HuH-7 (cell line): ENCODE results near the gene ZNF692.

Experiments used
- DNase-seq: peaks from one replicate; pipeline ENCODE4 v3.0.0; 2011; ENCODE audit warnings: low spot score

The ZNF692 gene

DNA sequence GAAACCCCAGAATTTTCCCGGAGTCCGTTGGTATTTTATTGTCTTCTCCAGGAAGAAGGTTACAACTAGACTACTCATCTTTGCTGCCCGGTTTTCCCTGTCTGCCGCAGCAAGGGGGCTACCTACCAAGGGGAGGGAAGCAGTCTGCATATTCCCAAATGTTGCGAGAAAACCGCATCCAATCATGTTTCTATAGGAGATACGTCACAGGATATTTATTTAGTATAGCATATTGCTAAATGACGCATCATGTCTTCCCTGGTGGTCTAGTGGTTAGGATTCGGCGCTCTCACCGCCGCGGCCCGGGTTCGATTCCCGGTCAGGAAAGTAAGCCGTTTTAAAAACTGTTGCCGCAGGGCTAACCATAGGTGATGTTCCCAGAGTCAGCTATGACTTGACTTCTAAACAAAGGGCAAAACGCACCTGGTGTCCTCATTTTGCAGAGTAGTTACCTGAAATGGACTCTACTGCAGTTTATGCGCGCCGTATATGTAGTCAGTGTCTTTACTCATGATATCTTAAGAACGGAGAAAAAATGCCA, 15.2 kb upstream of the ZNF692 start:
- no peak for DNase-seq

DNA sequence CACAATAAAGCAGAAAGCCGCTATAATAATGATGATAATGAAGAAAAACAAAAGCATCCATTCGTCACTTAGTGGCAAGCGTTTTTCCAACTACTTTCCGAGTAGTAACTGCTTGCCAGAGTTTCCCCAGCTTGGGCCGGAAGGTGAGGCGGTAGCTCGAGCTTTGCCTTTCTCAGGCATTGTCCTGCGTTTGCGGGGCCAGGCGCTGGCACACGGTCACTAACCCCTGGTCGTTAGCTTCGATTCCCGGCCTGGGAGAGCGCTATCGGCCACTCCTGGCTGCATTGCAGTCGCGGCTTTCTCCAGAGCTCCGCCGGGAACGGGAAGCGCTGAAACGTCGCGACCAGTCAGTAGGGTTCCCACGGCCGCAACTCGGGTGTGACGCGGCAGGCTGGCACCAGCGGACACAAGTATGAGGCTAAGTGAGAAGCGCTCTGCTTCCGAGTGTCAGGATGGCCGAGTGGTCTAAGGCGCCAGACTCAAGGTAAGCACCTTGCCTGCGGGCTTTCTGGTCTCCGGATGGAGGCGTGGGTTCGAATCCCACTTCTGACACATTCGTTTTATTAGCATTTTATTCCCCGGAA, 14.6 kb upstream of the ZNF692 start:
- peak; percentile 62 for DNase-seq

DNA sequence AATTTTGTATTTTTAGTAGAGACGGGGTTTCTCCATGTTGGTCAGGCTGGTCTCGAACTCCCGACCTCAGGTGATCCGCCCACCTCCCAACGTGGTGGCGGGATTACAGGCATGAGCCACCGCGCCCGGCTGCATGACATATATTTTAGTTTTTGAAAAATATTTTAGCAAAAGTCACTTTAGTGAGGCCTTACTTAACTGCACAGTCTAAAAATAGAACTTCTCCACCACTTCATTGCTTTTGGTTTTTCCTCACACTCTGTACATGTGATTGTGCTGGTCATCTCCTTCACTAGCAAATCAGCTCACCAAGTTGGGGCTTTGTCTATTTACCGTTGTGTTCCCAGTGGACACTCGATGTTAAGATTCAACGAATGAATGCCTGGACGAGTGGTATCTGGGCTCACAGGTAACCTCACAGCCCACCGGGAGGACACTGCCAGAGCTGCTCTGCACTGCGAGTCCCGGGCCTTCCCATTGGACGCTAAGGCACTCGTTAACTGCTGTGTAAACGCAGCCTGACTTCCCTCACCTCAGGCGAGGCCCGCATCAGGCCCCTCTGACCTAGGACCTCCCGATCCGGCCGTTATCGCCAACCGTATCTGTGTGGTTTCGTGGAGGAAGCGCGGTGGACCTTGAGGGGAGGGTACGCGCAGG, 14.0 kb upstream of the ZNF692 start:
- DNase-seq = peak; percentile 57

DNA sequence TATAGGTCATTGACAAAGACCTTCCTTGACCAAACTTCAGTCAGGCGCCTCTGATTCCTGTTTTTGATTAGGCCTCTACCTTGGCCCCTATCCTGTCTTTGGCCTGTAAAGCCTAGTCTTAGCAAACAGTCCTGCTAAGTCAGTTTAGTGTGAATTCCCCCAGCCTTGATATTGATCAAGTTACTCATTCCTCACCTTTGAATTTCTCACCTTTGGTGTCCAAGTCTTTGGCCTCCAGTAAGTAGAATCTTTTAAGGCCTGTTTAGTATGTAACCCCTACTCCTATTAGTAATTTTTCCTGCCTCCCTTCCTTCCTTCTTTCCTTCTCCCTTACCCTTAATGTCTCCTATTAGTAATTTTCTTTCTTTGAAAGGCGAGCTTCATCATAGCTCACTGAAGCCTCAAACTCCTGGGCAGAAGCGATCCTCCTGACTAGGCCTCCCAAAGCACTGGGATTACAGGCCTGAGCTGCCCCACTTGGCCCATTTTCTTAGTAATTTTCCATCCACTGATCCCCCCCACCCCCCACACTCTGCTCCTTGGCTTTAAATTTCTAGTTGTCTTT, 13.0 kb upstream of the ZNF692 start:
- DNase-seq = no peak

DNA sequence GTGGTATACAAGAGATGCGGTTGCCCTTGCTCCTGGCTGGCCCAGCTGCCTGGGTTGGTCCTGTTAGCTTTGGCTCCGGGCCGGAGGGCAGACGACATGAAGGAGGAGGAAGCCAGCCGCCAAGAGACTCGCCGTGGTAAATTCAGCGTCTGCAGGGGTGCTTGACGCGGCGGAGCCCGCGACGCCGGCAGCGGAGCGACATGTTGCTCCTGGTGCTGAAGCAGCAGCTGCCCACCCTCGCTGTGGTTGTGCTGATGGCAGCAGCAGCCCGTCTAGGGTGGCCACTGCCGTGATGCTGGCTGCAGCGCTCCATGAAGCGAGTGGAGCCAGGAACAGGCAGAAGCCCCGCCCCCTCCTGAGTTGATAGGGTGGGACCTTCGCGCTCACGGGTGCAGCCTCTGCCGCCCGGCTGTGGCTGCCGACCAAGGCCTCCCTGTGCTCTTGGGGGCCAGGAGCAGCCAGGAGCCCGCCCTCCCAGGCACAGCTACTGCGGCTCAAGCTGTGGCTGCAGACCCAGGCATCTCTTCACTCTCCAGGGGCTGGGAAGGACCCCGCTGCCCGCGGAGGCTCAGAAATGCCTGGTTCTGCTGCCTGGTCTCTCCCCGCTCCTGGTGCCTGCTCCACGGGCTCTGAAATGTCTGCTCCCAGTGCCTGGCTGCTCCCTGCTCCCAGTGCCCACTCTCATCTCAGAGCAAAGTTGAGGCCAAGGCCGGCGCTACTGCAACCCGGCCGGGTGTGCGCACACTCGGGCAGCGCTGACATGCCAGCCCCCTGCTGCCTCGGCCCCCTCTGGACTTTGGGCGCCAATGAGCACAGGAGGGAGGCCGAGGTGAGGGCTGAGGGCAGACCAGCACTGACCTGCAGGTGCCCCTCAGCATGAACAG, 4.4 kb upstream of the ZNF692 start:
- peak; percentile 81 for DNase-seq

DNA sequence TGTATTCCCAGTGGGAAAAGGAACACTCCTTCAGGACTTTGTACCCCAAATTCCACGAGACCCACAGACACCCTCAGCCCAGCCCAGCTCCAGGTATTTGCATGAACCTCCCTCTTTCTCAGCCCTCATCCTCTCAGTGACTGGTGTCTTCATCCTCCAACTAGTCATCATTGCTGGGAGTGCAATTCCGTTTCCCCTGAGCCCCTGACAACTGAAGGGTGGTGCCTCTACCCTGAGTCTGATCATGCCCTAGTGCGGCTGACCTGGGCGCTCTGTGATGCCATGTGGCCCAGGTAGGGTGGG, 3.8 kb upstream of the ZNF692 start:
- DNase-seq = no peak

DNA sequence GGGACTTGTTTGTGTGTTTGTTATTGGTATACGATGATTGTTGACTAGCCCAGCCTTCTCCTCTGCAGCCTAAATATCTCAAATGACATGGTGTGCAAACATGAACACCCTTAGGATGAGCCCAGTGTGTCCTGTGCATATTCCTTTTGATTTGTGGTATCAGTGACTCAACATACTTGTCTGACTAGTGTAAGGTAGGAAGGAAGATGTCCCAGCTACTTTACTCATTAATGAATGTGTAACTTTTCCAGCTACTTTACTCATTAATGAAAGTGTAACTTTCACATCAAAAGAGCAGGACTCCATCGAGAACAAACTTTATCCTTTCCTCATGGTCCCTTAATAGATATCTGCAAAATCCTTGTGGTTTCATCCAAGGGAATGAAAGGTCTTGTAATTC, 2.7 kb upstream of the ZNF692 start:
- no peak for DNase-seq

DNA sequence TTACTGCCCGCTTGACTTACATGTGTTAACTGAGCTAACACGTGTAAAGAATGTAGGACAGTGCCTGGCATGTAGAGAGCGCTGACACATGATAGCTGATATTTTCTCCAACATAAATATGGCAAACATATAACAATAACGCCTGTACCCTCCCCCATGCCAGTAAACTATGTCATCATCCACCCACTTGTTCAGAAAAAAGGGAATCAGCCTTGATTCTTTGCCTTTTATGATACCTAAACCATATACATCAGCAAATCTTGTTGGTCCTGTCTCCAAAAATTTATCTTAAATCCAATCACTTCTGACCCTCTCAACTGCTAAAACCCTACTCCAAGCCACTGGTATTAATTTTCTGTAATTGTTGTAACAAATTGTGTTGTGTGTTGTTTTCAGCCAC, 1.1 kb upstream of the ZNF692 start:
- no peak for DNase-seq

DNA sequence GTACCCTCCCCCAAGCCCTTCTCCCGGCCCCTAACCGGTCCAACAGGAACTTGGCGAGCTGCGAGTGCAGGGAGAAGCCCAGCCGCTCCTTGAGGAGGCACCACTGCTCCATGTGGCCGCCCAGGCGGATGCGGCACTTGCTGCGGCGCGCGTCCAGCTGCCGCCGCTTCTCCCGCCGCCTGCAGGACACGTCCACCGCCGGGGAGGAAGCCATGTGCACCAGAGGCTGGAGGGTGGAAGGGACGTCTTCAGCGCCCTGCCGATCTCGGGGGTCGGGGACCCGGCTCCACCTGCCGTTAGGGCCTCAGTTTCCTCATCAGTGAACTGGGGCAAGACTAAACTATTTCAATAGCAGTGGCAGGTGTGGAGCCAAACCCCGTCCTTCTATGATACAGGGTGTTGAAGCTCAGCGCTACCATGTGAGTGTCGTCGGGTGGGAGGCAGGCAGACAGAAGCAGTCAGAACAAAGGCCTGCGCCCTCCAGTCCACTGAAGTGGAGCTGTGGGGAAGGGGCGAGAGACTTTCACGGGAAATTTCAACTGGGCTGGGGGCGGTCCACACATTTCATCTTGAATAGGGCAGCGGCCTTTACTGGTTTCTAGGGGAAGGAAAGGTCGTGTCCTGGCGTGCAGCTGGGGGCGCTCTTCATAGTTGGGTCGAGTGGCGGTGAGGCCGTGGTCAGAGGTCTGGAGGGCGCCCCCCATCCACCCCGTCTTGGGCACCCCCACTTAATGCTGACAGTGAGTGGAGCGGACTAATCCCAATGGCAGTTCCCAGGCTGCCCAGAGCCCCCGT, 592 bp downstream of the ZNF692 start:
- peak; percentile 81 for DNase-seq

DNA sequence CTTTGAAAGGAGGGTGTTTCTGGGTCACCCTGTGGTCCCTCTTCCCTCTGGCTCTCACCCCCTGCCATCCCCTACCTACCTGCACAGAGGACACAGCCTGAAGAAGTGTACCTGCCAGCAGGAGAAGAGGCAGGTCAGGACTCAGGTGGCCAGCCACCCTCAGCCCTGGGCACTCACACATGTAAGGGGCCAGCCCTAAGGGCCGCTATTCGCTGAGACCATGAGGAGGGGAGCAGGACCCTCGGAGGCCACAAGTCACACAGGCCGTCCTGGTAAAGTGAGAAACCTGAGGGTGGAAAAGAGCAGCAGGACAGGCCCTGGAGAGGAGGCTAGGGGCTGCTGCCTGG, 1.2 kb downstream of the ZNF692 start:
- DNase-seq = no peak

DNA sequence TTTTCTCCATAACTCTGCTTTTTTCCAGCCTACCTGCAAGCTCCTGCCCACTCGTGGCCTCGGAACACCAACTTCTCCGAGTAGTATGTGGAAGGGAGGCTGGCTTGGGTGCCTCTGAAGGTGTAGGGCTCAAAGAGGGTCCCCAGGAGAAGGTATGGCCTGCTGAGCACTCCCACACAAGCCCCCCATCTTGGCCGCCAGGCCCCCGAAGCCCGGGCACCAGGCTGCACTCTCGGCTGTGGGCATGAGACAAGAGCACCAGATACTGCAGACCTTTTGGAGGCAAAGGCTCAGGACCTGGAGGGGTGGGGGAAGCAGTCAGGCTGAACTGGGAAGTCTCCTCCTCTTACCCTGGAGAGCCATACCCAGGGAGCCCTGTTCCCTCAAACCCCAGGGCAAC, 1.7 kb downstream of the ZNF692 start:
- DNase-seq = no peak

DNA sequence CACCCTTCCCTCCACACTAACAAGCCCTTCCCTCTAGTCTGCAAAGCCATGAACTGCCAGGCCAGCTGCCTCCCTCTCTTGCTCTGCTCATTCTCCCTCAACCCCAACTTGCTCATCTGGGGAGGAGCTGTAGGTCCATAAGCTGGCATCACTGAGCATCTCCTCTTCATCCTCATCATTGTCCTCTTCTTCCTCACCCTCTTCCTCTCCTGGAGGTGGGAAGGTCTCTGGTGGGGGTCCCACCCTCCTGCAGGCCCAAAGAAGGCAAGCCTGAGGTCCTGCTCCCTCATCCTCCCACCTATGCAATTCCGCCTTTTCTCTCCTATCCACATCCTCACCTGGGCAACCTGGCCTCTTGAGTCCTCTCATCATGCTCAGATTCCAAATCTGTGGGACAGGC, 2.7 kb downstream of the ZNF692 start:
- DNase-seq = no peak

DNA sequence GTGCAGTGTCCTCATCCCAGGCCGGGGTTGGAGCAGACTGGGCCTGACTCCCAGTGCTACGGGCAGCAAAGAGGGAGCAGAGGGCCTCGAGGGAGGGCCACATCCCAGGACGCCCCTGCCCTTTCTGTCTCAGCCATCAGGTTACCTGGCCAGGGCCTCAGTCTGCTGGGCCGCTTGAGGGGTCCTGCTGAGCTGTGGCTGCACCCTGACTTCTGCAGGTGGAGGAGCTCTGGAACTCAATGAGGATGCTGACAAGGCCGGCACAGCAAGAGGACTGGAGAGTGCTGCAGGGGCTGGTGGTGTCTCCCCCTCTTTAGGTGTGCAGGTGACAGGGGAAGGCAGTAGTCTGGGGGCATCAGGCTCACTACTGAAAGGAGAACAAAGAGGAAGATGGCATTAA, 3.3 kb downstream of the ZNF692 start:
- no peak for DNase-seq

DNA sequence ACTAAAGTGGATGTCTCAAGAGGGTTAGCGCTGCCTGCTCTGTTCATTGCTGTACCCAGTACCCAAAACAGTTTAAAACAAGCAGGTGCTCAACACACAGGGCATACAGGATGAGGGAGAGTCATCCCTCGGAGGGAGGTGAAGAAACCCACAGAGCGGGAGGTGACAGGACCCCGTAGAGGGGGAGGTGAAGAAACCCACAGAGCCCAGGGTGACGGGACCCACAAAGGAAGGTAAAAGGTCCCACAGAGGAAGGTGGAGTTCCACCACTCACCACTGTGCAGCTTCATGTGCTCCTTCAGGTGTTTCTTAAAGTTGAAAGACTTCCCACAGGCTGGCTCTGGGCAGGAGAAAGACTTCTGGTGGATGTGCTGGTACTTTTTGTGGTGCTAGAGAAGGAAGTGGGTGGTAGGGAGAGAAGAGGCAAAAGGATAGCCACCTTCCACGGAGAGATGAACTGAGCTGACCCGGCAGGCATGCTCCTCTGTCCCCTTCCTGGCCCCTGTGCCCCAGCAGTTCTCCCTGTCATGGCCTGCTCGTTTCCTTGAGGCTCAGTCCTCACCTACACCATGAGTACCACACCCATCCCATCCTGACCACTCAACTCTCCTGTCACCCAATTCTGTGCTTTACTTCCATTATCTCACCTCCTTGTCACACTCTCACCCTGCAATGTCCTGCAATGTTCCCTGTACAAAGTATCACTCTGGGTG, 5.1 kb downstream of the ZNF692 start:
- DNase-seq = no peak

DNA sequence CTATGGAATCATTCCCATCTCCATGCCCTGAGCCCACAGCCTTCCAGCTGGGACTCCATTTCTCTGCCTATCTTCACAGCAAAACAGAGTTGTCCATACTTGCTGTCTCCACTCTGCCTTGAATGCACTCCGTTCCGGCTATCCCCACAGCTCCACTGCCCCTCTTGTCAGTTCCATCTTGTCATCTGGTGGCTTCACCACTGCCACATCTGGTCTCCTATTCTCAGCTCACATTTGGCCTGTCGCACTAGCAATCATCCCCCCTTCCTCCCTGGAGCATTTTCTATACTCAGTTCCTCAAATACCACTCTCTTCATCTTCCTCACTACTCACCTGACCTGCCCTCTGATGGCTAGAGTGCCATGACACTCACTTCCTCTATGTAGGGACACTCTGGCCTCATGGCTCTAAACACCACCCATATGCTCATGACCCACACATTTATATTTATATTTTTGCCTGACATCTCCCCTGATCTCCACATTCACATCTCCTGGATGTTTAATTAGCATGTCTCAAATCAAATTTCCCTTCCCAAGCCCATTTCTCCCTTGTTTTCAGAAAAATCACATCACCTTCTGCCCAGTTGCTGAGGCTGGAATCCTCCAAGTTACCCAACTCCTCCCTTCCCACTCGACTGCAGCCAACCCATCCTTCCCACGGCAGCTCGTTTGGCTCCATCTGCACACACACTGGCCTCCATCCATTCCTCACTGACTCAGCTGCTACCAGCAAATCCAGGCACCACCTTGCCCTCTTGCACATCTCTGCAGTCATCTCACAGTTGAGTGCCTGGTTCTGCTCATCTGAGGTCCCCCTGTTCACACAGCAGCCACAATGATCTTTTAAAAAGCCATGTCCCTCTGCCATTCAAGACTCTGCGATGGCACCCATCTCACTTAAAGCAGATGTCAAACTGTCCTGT, 6.1 kb downstream of the ZNF692 start:
- no peak for DNase-seq

DNA sequence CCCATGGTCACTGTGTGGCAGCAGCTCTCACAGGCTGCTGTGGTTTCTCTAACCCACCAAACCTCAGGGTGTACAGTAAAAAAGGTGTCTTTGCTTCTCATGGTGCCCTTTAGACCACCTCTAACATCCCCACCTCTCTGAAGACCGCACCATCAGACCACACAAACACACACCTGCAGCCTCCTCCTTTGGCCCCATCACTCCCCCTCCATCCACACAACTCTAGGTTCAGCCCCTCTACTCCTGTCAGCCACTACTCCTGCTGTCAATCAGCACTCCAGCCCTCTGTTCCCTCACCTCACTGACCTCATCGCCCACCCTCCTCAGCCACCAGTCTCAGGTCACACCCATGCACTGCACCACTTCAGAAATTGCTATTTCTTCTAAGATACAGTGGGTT, 7.5 kb downstream of the ZNF692 start:
- no peak for DNase-seq

DNA sequence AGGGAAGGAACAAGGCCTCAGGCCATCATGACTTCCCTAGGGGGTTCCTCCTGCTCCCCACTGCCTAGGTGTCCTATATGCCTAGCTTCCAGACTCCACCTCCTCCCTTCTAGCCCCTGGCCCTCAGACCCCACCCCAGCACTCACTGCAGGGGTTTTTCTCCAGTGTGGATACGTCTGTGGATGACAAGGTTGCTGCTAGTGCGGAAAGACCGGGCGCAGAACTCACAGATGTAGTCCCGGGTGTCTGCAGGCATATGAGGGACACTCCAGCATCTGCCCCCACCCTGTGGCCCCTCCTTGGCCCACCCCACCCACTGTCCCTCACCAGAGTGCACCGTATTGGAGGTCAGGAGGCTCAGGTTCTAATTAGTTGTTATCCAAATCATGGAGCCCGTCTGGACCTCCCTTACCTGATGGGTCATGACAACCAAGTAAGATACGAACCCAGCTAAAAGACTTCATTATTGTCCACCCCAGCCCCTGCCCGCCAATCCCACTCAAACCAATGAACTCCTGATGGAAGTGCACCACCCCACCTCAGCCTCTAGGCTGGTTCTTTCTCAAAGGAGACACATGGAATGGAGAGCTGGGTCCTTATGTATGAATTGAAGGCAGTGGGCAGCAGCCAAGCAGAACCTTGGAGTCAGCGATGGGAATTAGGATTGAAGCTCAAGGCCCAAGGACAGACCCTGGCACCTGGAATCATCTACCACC, 8.2 kb downstream of the ZNF692 start:
- DNase-seq = no peak

DNA sequence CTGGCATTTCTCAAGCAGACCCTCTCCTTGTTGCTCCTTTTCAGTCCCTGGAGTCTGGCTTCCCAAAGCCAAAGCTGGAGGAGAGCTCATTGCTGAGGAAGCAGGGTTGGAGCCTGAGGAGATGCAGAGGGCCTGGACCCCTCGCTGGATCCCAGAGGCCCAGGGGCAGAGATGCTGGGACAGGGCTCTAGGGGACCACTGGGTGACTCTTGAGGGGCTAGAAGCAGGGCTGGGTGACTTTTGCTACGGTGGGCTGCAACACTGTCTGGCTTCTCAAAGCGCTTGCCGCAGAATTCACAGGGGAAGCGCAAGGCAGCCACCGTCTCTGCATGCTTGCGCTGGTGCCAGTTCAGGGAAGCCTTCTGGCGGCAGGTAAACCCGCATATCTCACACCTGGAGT, 8.8 kb downstream of the ZNF692 start:
- DNase-seq = no peak

DNA sequence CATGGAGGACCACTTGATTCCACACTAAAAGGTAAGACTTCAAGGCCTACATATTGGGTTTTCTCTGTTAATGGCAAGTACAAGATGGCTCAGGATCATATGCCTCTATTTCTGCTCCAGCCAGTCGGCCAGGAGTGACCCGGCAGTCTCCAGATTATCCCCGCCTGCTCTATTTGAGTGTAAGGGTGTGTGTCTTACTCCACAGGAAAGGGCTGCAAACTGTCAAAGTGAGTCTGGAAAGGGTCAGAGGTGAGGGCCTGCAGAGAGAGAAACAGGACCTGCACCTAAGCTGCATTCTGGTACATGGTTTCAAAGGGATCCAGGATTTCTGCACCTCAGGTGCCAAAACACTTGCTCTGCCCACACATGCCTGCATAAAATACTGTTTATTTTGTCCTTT, 9.2 kb downstream of the ZNF692 start:
- DNase-seq = no peak

DNA sequence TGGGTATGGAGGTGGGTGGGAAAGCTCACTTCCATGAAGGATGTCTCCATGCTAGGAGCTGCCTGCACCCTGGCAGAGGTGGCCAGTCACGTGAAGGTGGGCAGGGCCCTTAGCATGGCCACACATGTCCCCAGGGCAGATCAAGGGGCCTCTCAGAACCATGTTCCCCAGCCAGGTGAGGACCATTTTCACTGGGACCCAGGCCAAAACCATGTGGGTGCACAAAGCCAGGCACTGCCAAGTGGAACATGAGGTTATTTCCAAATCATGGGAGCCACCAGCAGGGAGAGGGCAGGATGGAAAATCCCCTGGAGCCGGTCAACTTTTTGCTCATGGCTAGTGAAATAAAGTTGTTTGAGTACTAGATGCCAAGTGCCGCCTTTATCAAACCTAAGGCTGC, 9.7 kb downstream of the ZNF692 start:
- DNase-seq = no peak
